HL-60 (cell line): ENCODE measurements around the gene PTPA.

Experiments
- DNase-seq, 2 experiments: peaks; one replicate each; pipeline ENCODE4 v3.0.0-alpha.2; 2010 to 2020; ENCODE audit warnings: low read depth in 1 of 2, low spot score in 1 of 2
- H3K27ac ChIP-seq: fragments of 250-450 bp; sonication (Bioruptor Pico); replicated peaks from 2 replicates; pipeline ENCODE4 v1.5.1; 2020; ENCODE audit warnings: mild to moderate bottlenecking, moderate library complexity
- H3K27me3 ChIP-seq: fragments of 250-450 bp; sonication (Bioruptor Pico); 2 replicates; pipeline ENCODE4 v1.5.1; 2021; ENCODE audit warnings: mild to moderate bottlenecking, moderate library complexity; ENCODE audit not compliant: insufficient read depth, poor library complexity, severe bottlenecking
- H3K4me3 ChIP-seq: replicated peaks from 2 replicates; pipeline ENCODE4 v1.5.1; 2011; ENCODE audit warnings: mild to moderate bottlenecking, control low read depth, low read length; ENCODE audit not compliant: insufficient read depth
- CTCF ChIP-seq: IDR thresholded peaks from one replicate; pipeline ENCODE4 v1.5.1; 2011; ENCODE audit warnings: low read length, control low read depth, inconsistent platforms; ENCODE audit not compliant: insufficient read depth
- GABPA ChIP-seq: IDR thresholded peaks from 2 replicates; pipeline ENCODE4 v1.6.1; 2012; ENCODE audit warnings: low read depth
- POLR2AphosphoS5 ChIP-seq: IDR thresholded peaks from 2 replicates; pipeline ENCODE4 v1.6.1; 2012; ENCODE audit warnings: low read depth
- REST ChIP-seq: IDR thresholded peaks from 2 replicates; pipeline ENCODE4 v1.6.1; 2012; ENCODE audit warnings: low read depth; ENCODE audit not compliant: insufficient replicate concordance
- SPI1 ChIP-seq: IDR thresholded peaks from 2 replicates; pipeline ENCODE4 v1.6.1; 2012; ENCODE audit warnings: low read depth, mild to moderate bottlenecking, borderline replicate concordance

Gene PTPA

GRCh38 chr9:129089246-129089645, 22.0 kb upstream of the PTPA start:
- DNase-seq: no peak
- Histone ChIP-seq H3K27ac (no peak overlapping the region), H3K4me3 (no peak overlapping the region), H3K27me3 (no peaks in the 10 kb centered on the region)
- TF ChIP-seq REST: no peak
- no peak for TF ChIP-seq POLR2AphosphoS5
- TF ChIP-seq GABPA: no peak
- TF ChIP-seq CTCF: no peak
- TF ChIP-seq SPI1: no peak

- no peaks in the 10 kb centered on the region for H3K27me3 ChIP-seq
- TF ChIP-seq CTCF: no peak
- no peak for TF ChIP-seq SPI1
- no peak for TF ChIP-seq POLR2AphosphoS5
- no peak for TF ChIP-seq REST
- no peak for TF ChIP-seq GABPA
- no peak for DNase-seq
- H3K27ac ChIP-seq: no peak overlapping the region
- H3K4me3 ChIP-seq: no peak overlapping the region
Observed at GRCh38 chr9:129093602-129094386, 17.4 kb upstream of the PTPA start.

- Histone ChIP-seq H3K4me3 (no peak overlapping the region), H3K27ac (no peak overlapping the region), H3K27me3 (no peaks in the 10 kb centered on the region)
- no peak for DNase-seq
- TF ChIP-seq SPI1: no peak
- TF ChIP-seq REST: no peak
Observed at GRCh38 chr9:129094387-129095169, 16.6 kb upstream of the PTPA start.
